Activated naive CD4-positive, alpha-beta T cell treated with Interleukin-2 at 50 U/mL for 16 hours (primary cell): ENCODE results near the gene RPL5.

Experiments
- DNase-seq: peaks from one replicate; pipeline ENCODE4 v3.0.0-alpha.2; 2020

RPL5 gene

GRCh38 chr1:92858564-92859399 is 26.9 kb downstream of the RPL5 start:
- peak; percentile 36 for DNase-seq

GRCh38 chr1:92859400-92860039 is 27.7 kb downstream of the RPL5 start:
- DNase-seq, result no peak

DNA sequence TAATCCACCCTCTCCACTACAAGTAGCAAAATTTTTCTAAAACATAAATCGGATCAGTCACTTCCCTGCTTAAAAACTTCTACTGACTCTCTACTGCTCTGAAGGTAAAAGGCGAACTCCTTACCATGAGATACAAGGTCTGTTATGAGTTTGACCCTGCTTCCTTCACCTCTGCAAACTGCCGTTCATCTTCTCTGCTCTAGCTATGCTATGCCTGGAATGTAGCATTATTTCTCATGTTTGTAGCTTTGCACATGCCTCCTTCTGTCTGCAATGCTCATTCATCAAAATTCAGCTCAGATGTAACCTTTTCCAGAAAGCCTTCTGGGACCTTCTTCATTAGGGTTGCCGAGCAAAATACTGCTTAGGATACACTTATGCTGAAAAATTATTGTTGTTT is 30.8 kb downstream of the RPL5 start:
- DNase-seq, result no peak

DNA sequence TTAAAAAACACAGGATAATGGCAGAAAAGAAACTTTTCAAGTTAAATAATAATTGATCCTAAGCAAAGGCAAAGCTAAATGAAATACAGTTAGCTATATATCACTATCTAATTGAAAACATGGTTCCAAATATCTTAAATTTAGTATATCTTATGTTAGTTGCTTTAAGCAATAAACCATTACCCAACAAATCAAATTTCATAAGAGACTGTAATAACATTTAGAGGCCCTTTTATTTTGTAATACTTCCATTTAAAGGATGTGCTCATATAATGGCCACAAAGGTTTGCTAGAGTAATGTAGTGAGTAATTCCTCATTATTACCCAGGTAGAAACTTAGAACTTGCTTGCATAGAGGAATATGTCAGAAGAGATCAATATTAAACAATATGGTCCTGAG is 32.3 kb downstream of the RPL5 start:
- no peak for DNase-seq

DNA sequence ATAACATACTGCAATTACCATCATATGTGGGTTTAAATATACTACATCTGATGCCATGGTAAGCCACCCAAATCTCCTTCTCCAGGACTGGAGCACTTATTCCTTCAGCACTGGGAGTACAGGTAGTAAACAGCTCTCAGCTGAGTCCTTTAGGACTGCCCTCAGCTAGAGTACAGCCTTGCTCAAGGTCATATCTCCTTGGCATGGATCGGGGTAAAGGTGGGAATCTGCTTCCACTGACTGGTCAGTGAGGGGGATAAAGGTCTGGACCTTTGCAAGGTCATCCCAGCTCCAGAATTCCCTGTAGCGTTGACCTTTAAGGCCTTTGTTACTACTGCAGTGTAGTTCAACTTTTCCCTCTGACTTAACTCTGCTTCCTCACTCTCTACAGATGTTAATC is 38.8 kb downstream of the RPL5 start:
- DNase-seq, result no peak

- DNase-seq, result no peak
These were observed 40.9 kb downstream of the RPL5 start for GRCh38 chr1:92872719-92873118.

DNA sequence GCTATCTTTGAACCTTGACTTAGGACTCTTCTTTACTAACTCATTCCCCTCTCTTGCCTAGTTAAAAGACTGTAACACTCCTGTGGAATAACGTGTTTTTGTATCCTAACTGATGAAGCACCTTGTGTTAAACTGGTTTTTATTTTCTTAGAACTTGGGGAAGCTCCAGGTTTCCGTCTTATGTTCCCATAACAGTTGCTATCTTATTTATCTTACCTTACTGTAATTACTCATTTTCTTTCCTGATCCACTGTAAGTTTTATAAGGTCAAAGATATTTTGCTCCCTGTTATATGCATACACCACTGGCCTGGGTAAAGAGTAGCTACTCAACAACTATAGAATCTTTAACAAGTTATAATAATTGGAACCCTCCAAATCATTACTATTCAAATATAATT is 43.1 kb downstream of the RPL5 start:
- DNase-seq, result no peak

- DNase-seq, result no peak
These were observed 44.5 kb downstream of the RPL5 start for GRCh38 chr1:92876351-92876750.

- no peak for DNase-seq
These were observed 45.4 kb downstream of the RPL5 start for GRCh38 chr1:92877081-92877711.

- no peak for DNase-seq
These were observed 46.0 kb downstream of the RPL5 start for GRCh38 chr1:92877792-92878191.

DNA sequence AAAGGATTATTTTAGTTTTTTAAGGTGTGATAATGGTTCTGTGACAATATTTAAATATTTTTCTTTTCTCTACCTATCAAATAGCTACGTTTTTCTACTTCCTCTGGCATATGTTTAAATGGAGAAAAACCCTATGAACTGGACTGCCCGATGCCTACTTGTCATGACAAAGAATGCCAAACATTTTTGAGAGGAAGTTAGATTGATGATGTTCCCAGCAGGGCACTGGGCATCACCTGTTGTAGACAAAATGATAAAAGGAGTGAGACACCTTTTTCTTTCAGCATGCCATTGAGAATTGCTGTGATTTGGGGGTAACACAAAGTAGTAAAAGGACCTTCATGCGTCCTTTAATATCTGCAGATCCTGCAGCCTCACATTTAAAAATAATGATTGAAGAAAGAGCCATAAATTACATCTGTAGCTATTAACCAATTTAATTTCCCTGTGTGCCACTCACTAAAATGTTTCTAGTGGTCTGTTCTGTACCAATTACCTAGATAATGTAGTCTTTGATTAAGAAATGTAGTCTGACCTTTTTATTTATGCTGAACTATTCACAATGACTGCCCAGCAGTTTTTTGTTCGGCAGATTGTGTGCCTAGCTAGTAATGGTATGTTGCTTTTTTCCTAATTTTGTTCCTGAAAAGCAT is 47.6 kb downstream of the RPL5 start:
- DNase-seq, result no peak

- no peak for DNase-seq
These were observed 49.6 kb downstream of the RPL5 start for GRCh38 chr1:92881391-92881790.

DNA sequence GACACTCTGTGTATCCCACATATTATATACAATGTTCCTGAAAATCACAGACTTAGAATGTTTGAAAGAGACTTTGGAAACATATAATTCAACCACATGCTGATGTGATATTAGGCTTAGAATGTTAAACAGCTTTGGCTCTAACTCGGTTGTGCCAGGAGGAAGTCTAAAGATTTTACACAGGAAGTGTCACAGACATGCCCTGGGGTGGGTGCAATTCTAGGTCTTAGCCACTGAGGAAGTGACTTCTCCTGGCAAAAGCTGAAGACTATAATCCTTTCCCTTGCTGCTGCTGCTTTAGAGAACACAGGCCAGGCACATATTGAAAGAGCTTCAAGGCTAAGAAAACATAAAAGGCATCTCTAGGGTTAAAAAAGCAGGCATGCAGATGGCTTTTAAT is 51.0 kb downstream of the RPL5 start:
- DNase-seq, result peak; percentile 24

DNA sequence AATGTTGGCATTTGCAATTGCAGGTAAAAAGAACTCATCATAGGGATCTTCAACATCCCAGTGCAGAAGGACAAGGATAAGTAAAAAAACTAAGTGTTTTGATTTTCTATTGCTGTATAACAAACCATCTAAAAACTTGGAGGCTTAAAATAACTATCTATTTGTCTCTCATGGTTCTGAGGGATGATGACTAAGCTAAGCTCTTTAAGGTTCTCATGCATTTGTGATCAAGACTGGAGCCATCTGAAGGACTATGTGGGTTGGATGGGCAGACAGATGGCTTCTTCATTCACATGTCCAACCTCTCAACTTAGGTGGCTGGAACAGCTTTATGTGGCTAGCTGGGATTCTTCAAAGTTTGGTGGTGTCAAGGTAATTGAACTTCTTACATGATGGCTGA is 51.5 kb downstream of the RPL5 start:
- DNase-seq, result no peak

GRCh38 chr1:92884195-92884594 is 52.4 kb downstream of the RPL5 start:
- no peak for DNase-seq

- DNase-seq, result no peak
These were observed 55.1 kb downstream of the RPL5 start for GRCh38 chr1:92886886-92887419.

DNA sequence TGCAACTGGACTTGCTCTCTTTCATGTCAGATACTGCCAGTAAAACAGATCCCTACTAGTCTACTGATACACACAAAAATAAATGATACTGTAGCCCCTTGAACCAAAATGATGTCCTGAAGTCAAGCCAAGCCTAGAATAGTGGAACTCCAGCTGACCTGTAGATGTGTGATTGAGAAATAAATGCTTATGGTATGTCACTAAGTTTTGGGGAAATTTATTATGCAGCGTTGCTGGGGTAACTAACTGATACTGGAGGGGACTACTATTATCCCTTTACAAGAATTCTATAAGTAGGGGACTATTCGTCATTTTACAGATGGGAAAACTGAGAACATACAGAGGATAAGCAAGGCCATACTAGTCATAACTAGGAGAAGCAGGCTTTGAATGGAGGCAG is 55.6 kb downstream of the RPL5 start:
- DNase-seq, result no peak
